GM21381 (cell line): ENCODE results near the gene GALK1.
"Not testable (repeated sequence)": the region's sequence is repeated elsewhere in the genome, so short reads cannot be mapped to it uniquely, and the experiment has no call there.

ENCODE experiments used
- ATAC-seq: cut with Tn5 transposase; IDR thresholded peaks from one replicate; pipeline ENCODE4 v1.9.1; 2021; ENCODE audit warnings: mild to moderate bottlenecking, moderate library complexity; ENCODE audit not compliant: unreplicated experiment

GALK1 gene

DNA sequence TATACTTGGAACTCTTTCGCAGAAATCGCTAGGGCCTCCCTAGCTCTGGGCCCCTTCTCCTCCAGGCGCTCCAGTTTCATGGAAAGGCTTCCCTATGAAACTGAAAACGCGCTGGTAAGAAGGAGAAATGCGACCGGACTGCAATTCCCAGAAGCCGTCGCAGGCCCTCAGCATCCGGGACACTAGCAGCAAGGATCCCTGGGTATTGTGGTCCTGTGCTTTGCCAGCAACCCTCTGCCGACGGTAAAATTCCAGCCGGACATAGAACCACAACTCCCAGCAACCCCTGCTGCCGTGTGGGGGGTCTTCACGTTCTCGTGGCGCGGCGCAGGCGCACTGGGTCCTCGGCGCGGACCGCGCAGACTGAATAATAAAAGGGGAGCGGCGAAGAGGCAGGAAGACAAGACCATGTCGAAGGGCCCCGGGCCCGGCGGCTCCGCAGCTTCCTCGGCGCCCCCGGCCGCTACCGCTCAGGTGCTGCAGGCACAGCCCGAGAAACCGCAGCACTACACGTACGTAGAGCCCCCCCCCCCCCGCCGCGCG is 19.6 kb upstream of the GALK1 start, which contains the start of gene UNK:
UNK (plus strand) TSS at position 334 of the 543 bp plus-strand sequence; CDS start at position 409, 75 bp downstream.
- ATAC-seq, result peak; percentile 66

DNA sequence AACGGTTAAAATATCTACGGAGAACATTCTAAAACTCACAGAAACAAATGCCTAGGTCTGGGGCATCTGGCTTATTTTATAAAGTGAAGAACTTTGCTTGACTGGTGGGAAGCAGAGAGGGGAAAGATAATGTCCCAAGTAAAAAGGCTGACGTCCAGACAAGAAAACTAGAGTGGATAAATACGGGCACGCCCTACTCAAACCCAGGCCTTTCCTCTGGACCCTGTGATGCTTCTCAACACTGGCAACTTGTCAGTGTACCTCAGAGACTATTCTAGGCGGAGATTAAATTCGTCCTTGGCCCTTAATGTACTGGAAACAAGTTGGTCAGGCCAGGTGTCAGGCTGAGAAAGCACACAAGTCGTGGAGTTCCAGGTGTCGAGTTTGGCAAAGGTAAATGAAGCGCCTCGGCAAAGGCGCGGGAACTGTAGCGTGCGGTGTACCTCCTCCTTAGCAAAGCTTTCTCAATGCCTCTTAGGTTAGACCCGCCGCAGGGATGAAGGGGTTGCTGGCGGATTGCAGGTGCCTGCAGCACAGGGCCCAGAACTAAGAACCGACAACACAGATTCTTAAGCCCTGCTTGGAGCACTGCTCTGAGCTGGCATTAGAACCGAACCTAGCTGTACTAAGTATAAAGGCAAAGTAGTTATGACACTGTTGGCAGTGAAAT is 18.9 kb upstream of the GALK1 start:
- peak; percentile 1 for ATAC-seq

DNA sequence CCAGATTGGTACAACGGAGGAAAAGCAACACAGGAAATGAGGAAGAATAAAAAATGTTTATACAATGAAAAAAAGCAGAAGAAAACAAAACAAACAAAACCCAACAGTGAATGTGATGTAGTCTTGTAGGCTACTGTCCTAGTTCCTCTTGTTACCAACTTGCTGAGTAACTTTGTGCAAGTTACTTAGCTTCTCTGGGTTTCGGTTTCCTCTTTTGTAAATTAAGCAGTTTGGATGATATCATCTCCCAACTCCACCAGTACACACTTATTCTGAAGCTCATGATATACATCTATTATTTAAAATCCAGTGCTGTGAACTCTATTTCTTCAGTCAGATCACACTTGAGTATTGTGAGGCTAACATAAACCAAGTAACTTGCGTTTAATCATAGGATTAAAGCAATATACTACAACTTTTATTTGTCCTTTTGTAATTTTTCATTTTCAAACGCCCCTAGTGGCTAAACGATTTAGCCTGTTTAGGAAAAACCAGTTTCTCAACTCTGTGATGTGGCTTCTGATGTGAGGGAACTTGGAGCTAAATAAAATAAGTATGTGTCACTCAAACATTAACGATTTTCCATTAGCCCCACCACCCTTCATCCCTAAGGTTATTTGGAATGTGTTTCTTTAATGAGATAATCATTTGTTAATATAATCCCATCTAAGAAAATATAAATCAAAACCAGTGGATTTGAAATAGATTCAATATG is 18.2 kb upstream of the GALK1 start:
- no peak for ATAC-seq

DNA sequence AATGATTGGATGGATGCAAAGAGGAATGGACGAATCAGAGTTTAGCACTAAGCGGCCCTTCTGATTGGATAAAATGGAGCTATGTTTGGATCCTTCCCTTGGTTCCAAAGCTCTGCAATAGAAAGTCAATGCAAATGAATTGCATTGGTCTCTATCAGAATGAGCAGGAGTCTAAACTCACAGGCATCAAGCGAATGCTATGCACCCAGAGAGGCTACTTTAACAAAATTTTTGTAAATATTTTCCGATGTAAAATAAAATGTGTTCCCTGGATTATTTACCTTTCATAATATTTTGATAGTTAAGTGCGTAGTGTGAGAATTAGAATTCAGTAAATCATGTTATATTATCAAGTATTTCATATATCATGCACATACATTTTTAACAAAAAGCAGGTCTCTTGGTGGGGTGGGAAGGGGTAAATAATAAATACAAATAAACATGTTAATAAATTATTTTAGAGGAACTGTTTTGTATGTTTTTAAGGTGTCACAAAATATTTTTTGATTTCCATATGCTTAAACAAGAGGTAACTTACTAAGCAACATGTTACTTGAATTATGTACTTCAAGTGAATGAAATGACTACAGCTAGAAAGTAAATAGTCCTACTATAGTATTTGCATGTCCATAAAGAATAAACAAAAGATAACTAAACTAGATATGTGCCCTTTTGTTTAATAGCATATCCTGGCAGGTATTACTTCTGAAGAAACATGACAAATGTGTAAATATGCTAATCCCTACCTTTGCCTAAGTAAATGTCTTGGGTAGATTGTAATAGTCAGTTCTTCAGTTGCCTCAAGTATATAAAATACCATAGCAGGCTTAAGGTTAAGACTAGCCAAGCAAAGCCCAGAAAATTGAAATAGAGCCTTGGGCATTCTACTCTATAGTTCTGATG is 15.2 kb upstream of the GALK1 start:
- ATAC-seq, result no peak

DNA sequence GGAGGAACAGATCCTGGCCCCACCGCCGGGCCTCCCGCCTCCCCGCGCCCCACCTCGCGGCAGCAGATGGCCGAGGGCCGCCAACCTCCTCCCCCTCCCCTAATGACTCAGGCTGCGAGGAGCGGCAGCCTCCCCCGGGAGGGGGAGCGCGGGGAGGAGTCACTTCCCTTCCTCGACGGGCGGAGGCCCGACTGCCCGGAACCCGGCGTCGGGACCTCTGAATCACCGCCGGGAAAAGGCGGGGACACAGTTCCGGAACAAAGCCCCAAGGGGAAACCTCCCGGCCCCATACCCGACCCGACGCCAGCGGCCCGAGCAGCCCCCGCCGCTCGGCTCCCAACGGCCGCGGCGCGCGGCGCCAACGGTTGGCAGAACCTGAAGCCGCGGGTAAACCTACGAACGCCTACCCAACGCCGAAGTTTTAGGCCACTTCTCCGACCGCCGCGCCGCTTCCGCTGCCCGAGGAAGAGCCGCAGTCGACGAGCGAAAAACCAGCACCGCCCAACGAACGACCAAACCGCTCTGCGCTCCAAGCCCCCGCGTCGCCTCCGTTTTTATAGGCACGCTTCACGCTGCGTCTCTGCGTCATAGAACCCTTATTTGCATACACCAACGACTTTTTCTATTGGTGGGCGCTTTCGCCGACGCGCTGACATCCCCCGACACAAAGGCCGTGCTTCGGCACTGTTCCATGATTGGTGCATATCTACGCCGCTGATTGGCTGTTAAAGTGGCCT is 14.4 kb upstream of the GALK1 start:
- ATAC-seq, result peak; percentile 60

DNA sequence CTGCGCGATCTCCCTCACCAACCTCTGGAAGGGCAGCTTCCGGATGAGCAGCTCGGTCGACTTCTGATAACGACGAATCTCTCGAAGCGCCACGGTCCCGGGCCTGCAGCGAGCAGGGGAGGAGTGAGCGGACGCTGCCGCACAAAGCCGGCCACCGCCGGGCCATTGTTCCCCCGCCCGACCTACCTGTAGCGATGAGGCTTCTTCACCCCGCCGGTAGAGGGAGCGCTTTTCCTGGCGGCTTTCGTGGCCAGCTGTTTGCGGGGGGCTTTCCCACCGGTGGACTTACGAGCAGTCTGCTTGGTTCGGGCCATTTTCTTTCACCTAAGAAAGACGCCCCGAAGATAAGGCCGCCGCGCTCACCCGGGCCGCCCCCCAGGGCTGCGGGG is 13.9 kb upstream of the GALK1 start:
- ATAC-seq, result peak; percentile 23

DNA sequence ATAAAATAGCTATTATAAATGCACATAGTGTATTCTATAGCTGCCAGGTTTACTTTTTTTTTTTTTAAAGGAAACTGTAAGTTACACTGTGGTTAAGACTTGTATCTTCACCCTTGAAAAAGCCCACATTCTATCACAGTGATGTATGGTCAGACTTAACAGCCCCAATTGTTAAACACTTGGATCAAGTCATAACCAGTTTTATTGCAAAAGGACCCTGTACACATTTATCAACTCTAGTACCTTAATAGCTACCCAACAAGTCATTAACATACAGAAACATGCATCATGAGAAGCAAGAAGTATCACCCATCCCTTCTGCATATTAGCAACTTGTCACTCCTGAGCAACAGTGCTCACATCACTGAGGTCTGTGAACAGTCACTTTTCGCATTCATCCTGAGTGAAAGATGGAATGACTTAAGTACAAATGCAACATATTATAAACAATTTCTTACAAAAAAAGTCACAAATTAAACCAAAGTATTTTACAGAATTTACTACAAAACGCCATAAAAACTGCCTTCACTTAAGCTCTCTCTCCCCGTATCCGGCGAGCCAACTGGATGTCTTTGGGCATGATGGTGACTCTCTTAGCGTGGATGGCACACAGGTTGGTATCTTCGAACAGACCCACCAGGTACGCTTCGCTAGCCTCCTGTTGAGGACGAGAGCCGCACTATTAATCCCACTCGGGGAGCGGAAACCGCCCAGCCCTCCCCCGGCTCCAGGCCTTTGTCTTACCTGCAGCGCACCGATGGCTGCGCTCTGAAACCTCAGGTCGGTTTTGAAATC is 13.3 kb upstream of the GALK1 start:
- ATAC-seq, result not testable (repeated sequence)

DNA sequence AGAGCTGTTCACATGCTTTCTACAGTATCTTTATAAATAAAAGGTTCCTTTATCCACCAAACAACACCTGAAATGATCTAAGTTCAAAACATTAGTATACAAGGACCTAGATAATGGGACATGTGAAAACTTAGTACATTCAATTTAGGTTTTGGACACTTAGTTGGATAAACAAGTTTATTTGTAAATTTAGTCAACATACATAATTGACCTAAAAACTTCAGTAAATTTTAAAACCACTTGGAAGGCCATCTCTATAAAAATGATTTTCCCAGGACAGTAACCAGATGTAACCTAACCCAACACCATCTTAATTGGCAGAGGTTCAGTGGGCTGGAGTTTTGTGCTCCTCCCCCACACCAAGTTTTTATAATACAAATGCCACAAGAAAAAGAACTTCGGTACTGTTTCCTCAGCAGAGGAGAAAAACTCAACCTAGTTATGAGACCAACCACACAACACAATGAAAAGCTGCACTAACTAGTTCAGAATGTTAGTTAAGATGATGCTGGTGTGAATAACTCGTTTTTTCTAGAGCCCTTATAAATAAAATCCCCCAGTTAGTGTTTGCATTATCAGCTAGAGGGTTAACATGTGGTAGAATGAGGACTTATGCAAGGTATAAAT is 12.4 kb upstream of the GALK1 start:
- ATAC-seq, result no peak

DNA sequence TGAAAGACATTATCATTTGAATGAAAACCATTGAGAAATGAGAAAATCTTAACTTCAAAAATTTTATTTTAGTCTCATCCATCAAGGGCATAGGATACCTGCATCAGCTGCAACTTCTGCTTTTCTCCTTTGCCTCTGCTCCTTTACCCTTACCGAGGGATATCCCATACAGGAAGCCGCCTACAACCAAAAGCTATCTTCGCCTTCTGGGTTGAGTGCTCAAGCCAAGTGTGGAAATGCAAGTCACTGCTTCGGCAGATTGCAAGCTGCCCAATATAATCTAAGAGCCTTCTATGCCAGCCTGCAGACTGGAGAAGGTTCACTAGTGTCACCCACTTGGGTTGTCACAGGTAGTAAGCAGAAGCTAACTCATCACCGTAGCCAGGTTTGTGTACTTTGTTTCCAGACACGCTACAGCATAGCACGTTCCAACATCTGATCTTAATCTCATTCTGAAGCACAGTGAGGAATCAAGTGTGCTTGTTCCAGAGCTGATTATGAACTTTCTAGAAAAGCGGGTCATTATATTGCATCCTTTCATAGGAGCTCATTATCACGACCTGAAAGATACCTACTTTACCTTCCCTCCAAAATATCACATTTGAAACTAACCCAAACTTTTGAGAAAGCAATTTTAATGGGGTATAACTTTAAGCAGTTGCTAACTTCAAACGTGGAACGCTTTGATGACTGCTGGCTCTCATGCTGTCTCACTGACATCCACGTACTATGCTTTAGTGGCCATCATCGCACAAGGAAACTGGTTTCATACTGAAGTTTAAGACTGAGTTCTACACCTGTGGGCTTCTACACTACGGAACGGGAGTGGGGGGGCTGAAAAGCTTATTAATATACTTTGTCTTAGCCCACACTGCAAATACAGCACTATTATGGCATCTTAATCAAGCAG is 11.6 kb upstream of the GALK1 start:
- no peak for ATAC-seq

DNA sequence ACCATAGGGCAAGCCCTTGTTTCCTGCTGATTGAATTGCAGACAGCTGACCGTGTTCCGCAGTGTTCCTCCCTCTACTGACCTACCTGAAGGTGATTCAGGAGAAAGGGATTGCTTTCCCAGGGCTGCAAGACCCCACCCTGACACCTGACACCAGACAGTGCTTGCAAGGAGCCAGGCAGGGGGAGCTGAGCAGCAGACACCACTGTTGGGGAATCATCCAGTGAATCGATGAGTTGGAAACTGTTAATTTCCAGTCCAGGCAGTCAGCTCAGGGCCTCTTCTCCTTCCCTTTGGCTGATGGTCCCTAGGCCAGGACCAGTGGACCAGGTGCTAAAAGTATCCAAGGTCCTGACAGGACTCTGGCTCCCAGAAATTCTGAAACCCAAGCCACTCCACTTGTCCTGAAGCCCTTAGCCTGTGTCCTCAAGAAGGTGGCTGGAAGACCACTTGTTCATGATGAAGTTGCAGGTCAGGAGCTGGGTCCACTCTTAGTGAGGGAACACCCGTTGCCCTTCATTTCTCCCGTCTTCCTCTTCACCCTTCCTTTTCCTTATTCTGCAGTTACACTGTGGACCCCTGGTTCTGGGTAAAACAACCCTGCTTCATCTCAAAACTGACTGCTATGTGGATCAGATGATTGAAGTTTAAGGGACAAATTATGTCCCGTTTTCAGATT is 10.1 kb upstream of the GALK1 start:
- no peak for ATAC-seq

DNA sequence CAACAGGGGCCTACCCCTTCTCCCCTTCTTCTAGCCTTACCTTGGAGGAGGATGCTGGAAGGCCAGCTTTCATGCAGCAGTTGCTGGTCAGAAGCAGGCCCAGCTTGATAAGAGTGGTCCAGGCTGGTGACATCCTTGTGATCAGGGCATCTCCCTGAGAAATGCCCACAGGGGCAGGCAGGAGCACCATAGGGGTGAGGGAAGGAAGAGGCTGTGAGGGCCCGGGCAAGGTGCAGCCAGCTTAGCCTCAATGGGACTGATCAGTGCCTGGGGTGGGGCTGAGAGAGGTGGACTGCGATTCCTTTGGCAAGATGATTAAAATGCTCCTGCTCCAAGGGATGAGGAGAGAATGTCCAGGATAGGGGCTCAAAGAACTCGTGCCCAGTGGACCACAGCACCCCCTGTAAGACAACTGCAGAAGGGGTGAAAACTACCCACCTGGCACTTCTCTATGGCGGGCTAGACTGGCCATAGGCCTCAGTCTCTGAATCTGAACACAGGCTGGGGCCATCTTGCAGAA is 9.5 kb upstream of the GALK1 start:
- no peak for ATAC-seq

DNA sequence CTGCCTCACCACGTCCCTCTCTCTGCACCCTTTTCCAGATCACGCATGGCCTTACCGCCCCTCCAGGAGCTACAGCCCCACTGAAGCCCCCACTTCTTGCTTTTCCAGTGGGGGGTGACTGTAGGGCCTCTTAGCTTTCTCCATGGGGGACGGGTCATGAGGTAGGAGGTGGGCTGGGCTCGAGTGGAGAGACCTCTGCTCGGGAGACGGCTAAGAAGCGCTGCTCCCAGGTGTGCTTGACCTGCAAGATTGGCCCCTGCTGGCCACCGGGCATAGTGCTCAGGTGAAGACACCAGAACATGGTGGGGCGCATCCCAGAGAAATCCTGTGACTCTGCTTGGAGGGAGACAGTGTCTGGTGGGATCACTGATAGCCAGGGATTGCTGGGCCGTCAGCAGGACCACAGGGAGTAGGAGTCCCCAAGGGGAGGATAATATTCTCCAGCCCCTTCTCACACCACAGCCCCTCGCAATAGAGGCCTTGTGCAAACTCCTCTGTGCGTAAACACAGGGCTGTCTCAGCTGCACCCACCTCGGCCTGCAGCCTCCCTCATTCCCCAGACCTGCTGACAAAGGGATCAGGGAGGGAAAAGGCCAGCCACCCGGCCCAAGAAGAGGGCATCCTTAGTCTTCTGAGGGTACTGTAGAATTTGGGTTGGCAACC is 8.9 kb upstream of the GALK1 start:
- ATAC-seq, result no peak

DNA sequence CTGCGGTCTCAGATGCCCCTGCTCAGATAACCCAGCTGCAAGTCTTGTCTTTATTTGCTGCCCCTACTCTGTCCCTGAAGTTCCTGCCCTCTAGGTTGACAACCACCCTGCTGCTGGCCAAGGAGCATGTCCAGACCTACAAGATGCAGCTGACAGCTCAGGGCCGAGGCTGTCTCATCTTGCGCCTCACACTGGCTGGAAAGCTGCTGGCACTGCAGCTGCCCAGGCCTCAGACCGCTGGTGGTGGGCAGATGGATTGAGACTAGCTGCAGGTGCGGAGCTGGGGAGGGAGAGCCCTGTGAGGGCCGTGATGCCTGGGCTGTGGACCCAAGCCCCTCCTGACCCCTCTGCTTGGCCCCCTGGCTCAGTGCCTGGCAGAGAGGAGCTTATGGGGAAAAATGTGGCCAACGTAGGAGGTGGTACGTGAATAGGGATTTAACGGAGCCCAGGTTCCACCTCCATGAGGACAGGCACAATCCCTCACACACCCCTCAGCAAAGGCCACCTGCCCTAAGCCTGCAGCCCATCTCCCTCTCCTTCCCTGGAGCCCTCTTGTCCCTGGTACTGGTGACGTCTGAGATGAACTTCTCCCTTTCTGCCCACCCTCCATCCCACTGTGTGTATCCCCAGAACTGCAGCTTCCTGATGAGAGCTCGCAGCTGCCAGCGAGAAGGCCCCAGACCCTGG is 8.3 kb upstream of the GALK1 start:
- ATAC-seq, result no peak

DNA sequence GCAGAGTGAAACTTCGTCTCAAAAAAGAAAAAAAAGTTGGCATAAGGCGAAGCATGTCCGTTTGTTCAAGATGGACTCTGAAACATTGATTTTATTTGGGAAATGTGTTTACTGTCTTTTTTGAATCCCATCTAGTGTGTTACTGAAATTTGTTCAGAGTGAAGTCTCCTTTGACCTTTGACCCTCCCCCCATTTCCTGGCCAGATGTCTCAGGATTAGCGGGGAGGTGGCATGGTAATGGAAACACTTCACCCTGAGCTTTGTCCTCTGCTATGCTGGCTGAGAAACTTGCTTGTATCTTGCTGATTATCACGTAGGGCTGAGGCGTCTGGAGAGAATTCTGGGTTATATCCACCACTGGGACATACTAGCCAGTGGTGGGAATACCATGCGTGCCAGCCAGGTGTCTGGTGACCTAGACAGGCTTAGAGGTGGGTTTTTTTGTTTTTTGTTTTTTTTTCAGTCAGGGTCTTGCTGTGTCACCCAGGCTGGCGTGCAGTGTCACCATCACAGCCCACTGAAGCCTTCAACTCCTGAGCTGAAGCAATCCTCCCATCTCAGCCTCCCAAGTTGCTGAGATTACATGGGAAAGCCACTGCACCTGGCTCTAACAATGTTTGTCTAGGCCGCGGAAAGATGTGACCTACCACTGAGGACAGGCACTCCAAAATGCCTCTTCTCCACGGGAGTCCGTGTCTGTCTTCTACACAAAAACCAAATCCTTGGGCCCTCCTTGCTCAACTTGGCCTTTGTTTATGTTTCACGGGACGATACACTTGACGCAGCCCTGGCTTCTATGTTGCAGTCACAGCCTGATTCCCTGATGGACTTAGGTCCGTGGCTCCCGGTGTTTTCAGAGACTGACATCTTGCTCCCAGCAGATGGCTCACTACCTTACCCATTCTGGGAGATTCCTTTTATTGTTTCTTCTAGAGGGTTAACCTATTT is 6.6 kb upstream of the GALK1 start:
- no peak for ATAC-seq

DNA sequence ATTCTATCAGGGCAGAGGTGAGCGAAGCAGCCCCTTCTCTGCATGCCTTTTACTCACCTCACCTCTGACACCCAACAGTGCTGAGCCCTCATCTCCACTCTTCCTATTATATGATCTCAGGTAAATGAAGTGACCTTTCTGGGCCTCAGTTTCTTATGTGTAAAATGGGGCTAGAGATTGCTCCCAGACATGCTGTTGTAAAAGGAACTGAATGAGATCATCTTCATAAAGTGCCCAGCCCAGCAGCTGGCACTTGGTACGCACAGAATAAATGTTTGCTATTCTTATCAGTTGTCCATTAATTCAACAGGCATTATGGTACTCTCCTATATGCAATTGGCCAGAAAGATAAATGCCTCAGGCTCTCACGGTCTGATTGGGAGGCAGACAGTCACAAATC is 4.5 kb upstream of the GALK1 start:
- ATAC-seq, result no peak
